ENCODE measurements around the gene CISH. TPM values are rescaled to one million over a fixed set of nuclear protein-coding genes. Genes with fewer than 3 reads are reported as not detected.

The CISH gene
- total RNA-seq, 1 experiment from 2014 or later = 0.26 TPM

GRCh38 chr3:50632450-50632849 is 20.9 kb upstream of the CISH start:
- POLR2A ChIA-PET = interaction anchor here (0.9 kb wide), 1 partner anchor 16 kb away, joined by 4 read pairs; the partner anchor contains the start of gene MAPKAPK3
- Mint-ChIP-seq H3K4me1 (ENCODE audit: insufficient read depth, unreplicated experiment) (peaks cover 21% of the 10 kb centered on the region), H3K36me3 (ENCODE audit: insufficient read depth, unreplicated experiment) (peaks cover 18% of the 10 kb centered on the region), H3K4me3 (ENCODE audit: unreplicated experiment) (no peak overlapping the region), H3K27me3 (ENCODE audit: insufficient read depth, unreplicated experiment) (no peaks in the 10 kb centered on the region), H3K27ac (ENCODE audit: low read depth, unreplicated experiment) (no peak overlapping the region), H3K9me3 (ENCODE audit: unreplicated experiment) (no peaks in the 10 kb centered on the region)
- intact Hi-C loops (cut with micrococcal nuclease) = no loop called here
- DNase-seq (ENCODE audit: unreplicated experiment) = no peak
- CTCF ChIA-PET = interaction anchor here (7.7 kb wide), 1 partner anchor 18 kb away, joined by 61 read pairs; the partner anchor contains the start of gene MAPKAPK3
- no peak for TF ChIP-seq CTCF (IDR thresholded peaks at IDR 0.05; ENCODE audit: unreplicated experiment)
- no TSS peak for BruUV-seq (replicated peaks)

- Mint-ChIP-seq H3K27me3 (ENCODE audit: insufficient read depth, unreplicated experiment) (no peaks in the 10 kb centered on the region), H3K4me3 (ENCODE audit: unreplicated experiment) (no peak overlapping the region), H3K9me3 (ENCODE audit: unreplicated experiment) (no peaks in the 10 kb centered on the region), H3K4me1 (ENCODE audit: insufficient read depth, unreplicated experiment) (peaks cover 25% of the 10 kb centered on the region), H3K27ac (ENCODE audit: low read depth, unreplicated experiment) (no peak overlapping the region), H3K36me3 (ENCODE audit: insufficient read depth, unreplicated experiment) (peaks cover 21% of the 10 kb centered on the region)
- BruUV-seq (replicated peaks) = no TSS peak
- intact Hi-C loops (cut with micrococcal nuclease) = no loop called here
- no peak for DNase-seq (ENCODE audit: unreplicated experiment)
- ChIA-PET POLR2A (no interaction called here), CTCF (interaction anchor here (0.6 to 7.7 kb wide), 2 partner anchors 16 to 321 kb away, joined by 3 to 61 read pairs; partner anchors contain the start of gene MAPKAPK3)
- no peak for TF ChIP-seq CTCF (IDR thresholded peaks at IDR 0.05; ENCODE audit: unreplicated experiment)
These were observed 19.3 kb upstream of the CISH start for GRCh38 chr3:50630877-50631276.

GRCh38 chr3:50630394-50630793 is 18.8 kb upstream of the CISH start:
- no peak for TF ChIP-seq CTCF (IDR thresholded peaks at IDR 0.05; ENCODE audit: unreplicated experiment)
- Mint-ChIP-seq H3K27ac (ENCODE audit: low read depth, unreplicated experiment) (no peak overlapping the region), H3K4me1 (ENCODE audit: insufficient read depth, unreplicated experiment) (peaks cover 25% of the 10 kb centered on the region)

GRCh38 chr3:50628601-50629000 is 17.0 kb upstream of the CISH start:
- TF ChIP-seq CTCF (IDR thresholded peaks at IDR 0.05; ENCODE audit: unreplicated experiment) = no peak
- BruUV-seq (replicated peaks) = no TSS peak
- Mint-ChIP-seq H3K4me1 (ENCODE audit: insufficient read depth, unreplicated experiment) (peaks cover 34% of the 10 kb centered on the region), H3K36me3 (ENCODE audit: insufficient read depth, unreplicated experiment) (peaks cover 19% of the 10 kb centered on the region), H3K4me3 (ENCODE audit: unreplicated experiment) (no peak overlapping the region), H3K27ac (ENCODE audit: low read depth, unreplicated experiment) (no peak overlapping the region), H3K9me3 (ENCODE audit: unreplicated experiment) (no peaks in the 10 kb centered on the region), H3K27me3 (ENCODE audit: insufficient read depth, unreplicated experiment) (no peaks in the 10 kb centered on the region)
- ChIA-PET CTCF (interaction anchor here (0.8 to 7.7 kb wide), 7 partner anchors 14 to 761 kb away, joined by 3 to 61 read pairs (median 3); partner anchors contain the start of gene MAPKAPK3), POLR2A (interaction anchor here (0.8 to 2.5 kb wide), 2 partner anchors 12 to 1031 kb away, joined by 3 to 7 read pairs; partner anchors contain the start of gene MAPKAPK3)
- intact Hi-C loops (cut with micrococcal nuclease) = no loop called here
- no peak for DNase-seq (ENCODE audit: unreplicated experiment)

More at GRCh38 chr3:50630394-50630793, 18.8 kb upstream of the CISH start:
- CTCF ChIA-PET = interaction anchor here (1.4 to 7.7 kb wide), 2 partner anchors 16 to 81 kb away, joined by 4 to 61 read pairs; partner anchors contain the start of gene MAPKAPK3
- POLR2A ChIA-PET = no interaction called here
- no TSS peak for BruUV-seq (replicated peaks)
- no peak for DNase-seq (ENCODE audit: unreplicated experiment)
- intact Hi-C loops (cut with micrococcal nuclease) = no loop called here
- Mint-ChIP-seq H3K4me3 (ENCODE audit: unreplicated experiment) (no peak overlapping the region), H3K27me3 (ENCODE audit: insufficient read depth, unreplicated experiment) (no peaks in the 10 kb centered on the region), H3K36me3 (ENCODE audit: insufficient read depth, unreplicated experiment) (peaks cover 21% of the 10 kb centered on the region), H3K9me3 (ENCODE audit: unreplicated experiment) (no peaks in the 10 kb centered on the region)
